ENCODE results near the gene PRKG1.

GRCh38 chr10:51082857-51083256 is 8.6 kb downstream of the PRKG1 start:
- no peak for TF ChIP-seq CTCF (IDR thresholded peaks at IDR 0.05)
- no peak for TF ChIP-seq POLR2A (IDR thresholded peaks at IDR 0.05)

All from Peyer's patch (tissue), 4 donors.